Stomach smooth muscle (tissue), 2 donors: ENCODE measurements around the gene MPZL3.

Experiments
- H3K27ac ChIP-seq: one replicate; pipeline ENCODE4 v1.7.0; 2013; ENCODE audit warnings: mild to moderate bottlenecking, low read length, inconsistent platforms
- H3K27me3 ChIP-seq, 2 donors: one replicate each; pipeline ENCODE4 v1.7.0; 2013; ENCODE audit warnings: low read length in 2 of 2; ENCODE audit not compliant: insufficient read depth in 2 of 2, control insufficient read depth in 1 of 2
- H3K36me3 ChIP-seq, 2 donors: one replicate each; pipeline ENCODE4 v1.7.0; 2013; ENCODE audit warnings: low read length in 2 of 2; ENCODE audit not compliant: control insufficient read depth in 2 of 2, insufficient read depth in 2 of 2
- H3K4me1 ChIP-seq: one replicate; pipeline ENCODE4 v1.7.0; 2013; ENCODE audit warnings: low read length; ENCODE audit not compliant: control insufficient read depth, insufficient read depth
- H3K4me3 ChIP-seq, 2 donors: one replicate each; pipeline ENCODE4 v1.7.0; 2013; ENCODE audit warnings: low read length in 2 of 2
- H3K9ac ChIP-seq, 2 donors: one replicate each; pipeline ENCODE4 v1.7.0; 2013; ENCODE audit warnings: low read length in 2 of 2, mild to moderate bottlenecking in 1 of 2
- H3K9me3 ChIP-seq, 2 donors: one replicate each; pipeline ENCODE4 v1.7.0; 2013; ENCODE audit warnings: low read length in 2 of 2; ENCODE audit not compliant: control insufficient read depth in 2 of 2
- donor health status: healthy.
- donor health status: Pancreatic carcinoma.

MPZL3 gene

DNA sequence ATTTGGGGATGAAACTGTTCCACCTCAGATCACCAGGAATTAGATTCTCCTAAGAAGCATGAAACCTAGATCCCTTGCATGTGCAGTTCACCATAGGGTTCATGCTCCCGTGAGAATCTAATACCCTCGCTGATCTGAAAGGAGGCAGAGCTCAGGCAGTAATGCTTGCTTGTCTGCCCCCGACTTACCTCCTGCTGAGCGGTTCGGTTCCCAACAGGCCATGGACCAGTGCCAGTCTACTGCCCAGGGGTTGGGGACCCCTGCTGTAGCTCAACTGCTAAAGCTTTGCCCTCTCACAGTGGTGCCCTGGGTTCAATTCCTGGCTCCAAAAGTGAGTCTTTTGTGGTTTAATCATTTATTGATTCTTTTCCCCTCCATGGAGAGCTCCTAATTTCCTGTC lies 30.7 kb downstream of the MPZL3 start:
- H3K27me3 ChIP-seq = peaks cover 6 to 16% of the 10 kb centered on the region in 2 donors
- H3K9ac ChIP-seq = no peak overlapping the region

GRCh38 chr11:118219732-118220131 lies 32.4 kb downstream of the MPZL3 start:
- Histone ChIP-seq H3K4me3 (no peak overlapping the region), H3K9me3 (no peaks in the 10 kb centered on the region), H3K9ac (no peak overlapping the region), H3K4me1 (no peaks in the 10 kb centered on the region), H3K27ac (no peak overlapping the region), H3K27me3 (peaks cover 6 to 16% of the 10 kb centered on the region in 2 donors), H3K36me3 (no peaks in the 10 kb centered on the region)

More for the DNA sequence above, 30.7 kb downstream of the MPZL3 start:
- no peaks in the 10 kb centered on the region for H3K9me3 ChIP-seq
- no peak overlapping the region for H3K27ac ChIP-seq
- no peak overlapping the region for H3K4me3 ChIP-seq
- H3K36me3 ChIP-seq = no peaks in the 10 kb centered on the region
- H3K4me1 ChIP-seq = no peaks in the 10 kb centered on the region

- no peaks in the 10 kb centered on the region for H3K9me3 ChIP-seq
- H3K27me3 ChIP-seq = peaks cover 6 to 16% of the 10 kb centered on the region in 2 donors
- H3K27ac ChIP-seq = no peak overlapping the region
- no peak overlapping the region for H3K4me3 ChIP-seq
- no peaks in the 10 kb centered on the region for H3K36me3 ChIP-seq
- H3K4me1 ChIP-seq = no peaks in the 10 kb centered on the region
- no peak overlapping the region for H3K9ac ChIP-seq
These were observed 32.9 kb downstream of the MPZL3 start for GRCh38 chr11:118219244-118219643.

DNA sequence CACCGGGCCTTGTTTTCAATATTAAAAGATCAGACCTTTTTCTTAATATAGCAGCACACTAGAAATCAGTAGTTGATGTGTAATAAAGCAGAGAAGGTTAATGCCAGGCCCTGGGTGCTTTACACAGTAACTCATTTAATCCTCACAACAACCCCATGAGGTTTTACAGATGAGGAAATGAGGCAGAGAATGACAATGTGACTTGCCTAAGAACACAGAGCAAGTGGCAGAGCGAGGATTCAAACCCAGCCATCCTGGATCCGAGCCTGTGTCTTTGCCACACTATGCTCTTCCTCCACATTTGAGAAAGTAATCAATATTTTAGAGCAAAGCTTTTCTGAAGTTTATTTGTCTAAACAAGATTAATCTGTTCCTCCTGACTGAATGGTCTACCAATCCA lies 34.6 kb downstream of the MPZL3 start:
- Histone ChIP-seq H3K27ac (no peak overlapping the region), H3K9ac (no peak overlapping the region), H3K9me3 (no peaks in the 10 kb centered on the region), H3K4me3 (no peak overlapping the region), H3K36me3 (no peaks in the 10 kb centered on the region), H3K4me1 (no peaks in the 10 kb centered on the region), H3K27me3 (peaks cover 11 to 16% of the 10 kb centered on the region in 2 donors)

- no peaks in the 10 kb centered on the region for H3K4me1 ChIP-seq
- H3K9me3 ChIP-seq = no peaks in the 10 kb centered on the region
- H3K36me3 ChIP-seq = no peaks in the 10 kb centered on the region
- peaks cover 8 to 16% of the 10 kb centered on the region in 2 donors for H3K27me3 ChIP-seq
- H3K9ac ChIP-seq = no peak overlapping the region
- H3K27ac ChIP-seq = no peak overlapping the region
- no peak overlapping the region for H3K4me3 ChIP-seq
These were observed 35.3 kb downstream of the MPZL3 start for GRCh38 chr11:118216621-118217481.

DNA sequence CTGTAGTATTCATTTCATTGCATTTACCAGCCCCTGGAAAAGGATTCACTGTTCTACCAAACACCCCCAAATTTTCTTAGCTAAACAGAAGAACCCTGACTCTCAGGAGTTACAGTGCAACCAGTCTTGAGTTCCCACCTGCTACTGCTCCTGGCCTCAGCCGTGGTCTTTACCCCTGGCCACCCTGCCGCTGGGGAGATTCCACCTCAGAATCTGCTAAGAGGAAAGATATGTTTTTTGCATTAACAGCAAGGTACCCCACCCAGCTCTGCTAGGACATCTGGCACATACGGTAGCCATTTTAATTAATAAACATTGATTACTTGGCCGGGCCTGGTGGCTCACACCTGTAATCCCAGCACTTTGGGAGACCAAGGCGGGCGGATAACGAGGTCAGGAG lies 36.4 kb downstream of the MPZL3 start:
- Histone ChIP-seq H3K4me1 (no peaks in the 10 kb centered on the region), H3K27ac (no peak overlapping the region), H3K36me3 (no peaks in the 10 kb centered on the region), H3K9ac (no peak overlapping the region), H3K9me3 (no peaks in the 10 kb centered on the region), H3K4me3 (no peak overlapping the region), H3K27me3 (peaks cover 9 to 13% of the 10 kb centered on the region in 2 donors)

GRCh38 chr11:118215262-118215661 lies 36.9 kb downstream of the MPZL3 start:
- peaks cover 8 to 13% of the 10 kb centered on the region in 2 donors for H3K27me3 ChIP-seq
- H3K36me3 ChIP-seq = no peaks in the 10 kb centered on the region
- H3K9ac ChIP-seq = no peak overlapping the region
- H3K9me3 ChIP-seq = no peaks in the 10 kb centered on the region
- no peak overlapping the region for H3K27ac ChIP-seq
- no peaks in the 10 kb centered on the region for H3K4me1 ChIP-seq
- no peak overlapping the region for H3K4me3 ChIP-seq

DNA sequence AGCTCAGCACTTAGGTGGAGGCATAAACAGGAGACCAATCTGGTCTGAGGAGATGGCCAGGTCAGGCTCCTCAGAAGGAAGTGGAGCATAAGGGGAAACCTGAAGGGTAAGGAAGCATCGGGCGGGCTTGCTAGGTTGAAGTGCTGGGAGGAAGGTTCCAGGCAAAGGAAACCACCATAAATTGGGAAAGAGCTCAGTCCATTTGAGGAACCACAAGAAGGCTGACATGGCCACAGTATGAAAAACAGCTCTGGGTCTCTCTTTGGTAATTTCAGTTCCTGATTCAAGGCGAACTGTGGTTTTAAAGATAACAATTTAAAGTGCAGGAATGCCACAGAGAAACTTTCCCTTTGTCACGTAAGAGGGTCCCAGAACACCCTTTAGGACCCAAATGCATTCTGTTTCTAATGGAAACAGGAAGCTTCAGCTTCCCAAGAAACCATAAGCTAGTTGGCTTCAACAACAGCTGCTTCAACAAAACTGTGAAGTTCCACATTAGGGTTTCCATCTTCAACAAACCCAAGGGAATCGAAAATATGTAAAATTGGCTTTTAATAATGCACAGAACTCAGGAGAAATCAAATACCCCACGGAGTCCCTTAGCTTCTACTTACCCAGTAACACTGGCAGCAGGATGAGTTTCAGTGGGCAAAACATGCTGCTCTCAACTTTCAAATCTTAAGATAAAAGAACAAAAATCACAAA lies 37.8 kb downstream of the MPZL3 start:
- Histone ChIP-seq H3K9me3 (no peaks in the 10 kb centered on the region), H3K36me3 (no peaks in the 10 kb centered on the region), H3K27me3 (peaks cover 8 to 9% of the 10 kb centered on the region in 2 donors), H3K9ac (no peak overlapping the region), H3K27ac (no peak overlapping the region), H3K4me1 (no peaks in the 10 kb centered on the region), H3K4me3 (no peak overlapping the region)

DNA sequence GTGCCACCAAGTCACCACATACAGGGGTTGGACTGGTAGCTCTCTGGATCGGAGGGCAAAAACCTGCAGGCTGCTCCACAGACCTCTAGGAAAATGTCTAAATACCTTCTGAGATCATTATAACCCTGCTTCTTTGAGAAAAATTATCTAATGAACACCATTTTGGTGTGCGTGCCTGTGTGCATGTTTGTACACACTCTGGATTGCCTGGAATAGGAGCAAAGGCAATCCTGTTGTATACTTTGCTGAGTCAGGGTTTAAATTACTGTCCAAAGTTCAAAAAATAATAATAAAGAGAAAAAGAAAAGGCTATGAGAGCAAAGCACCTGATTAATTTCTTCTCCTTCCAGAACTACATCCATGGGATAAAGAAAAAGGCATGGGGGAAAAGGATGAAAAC lies 38.4 kb downstream of the MPZL3 start:
- no peak overlapping the region for H3K27ac ChIP-seq
- H3K4me1 ChIP-seq = no peaks in the 10 kb centered on the region
- no peak overlapping the region for H3K9ac ChIP-seq
- no peak overlapping the region for H3K4me3 ChIP-seq
- H3K36me3 ChIP-seq = no peaks in the 10 kb centered on the region
- H3K27me3 ChIP-seq = peaks cover 8% of the 10 kb centered on the region in 2 donors
- no peaks in the 10 kb centered on the region for H3K9me3 ChIP-seq

DNA sequence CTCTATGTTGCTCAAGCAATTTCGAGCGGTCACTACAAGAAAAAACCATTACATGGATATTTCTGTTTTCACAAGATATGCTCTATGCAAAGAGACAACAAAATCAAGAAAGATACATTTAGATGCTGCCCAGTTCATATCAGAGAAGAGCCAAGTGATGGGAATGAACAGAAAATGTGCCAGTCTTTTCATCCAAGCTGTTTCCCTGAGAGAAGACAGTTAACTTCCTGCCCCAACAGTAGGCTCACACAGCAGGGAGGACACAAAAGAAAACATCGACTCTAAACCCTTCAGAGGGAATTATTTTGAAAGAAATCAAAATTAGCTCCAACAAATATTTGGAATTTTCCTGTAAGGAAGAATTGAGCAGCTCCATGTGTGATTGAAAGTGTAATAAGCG lies 39.0 kb downstream of the MPZL3 start:
- no peak overlapping the region for H3K27ac ChIP-seq

DNA sequence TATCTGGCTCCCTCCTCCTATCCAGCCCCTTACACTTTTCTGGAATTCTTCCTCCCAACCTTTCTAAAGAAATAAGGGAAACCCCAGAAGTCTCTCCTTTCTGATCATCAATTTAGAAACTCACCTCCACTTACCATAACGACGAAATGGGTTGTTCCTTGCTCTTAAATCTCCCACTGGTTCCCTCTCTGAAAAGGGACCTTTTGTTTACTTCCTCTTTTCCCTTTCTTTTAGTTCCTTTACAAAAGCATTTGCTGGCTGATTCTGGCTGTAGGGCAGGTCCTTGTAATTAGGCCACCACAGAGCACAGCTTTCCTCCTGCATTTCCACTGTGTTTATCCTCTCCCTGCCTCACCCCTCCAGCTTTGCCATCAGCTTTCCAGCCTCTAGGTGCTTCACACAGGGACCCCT lies 39.4 kb downstream of the MPZL3 start:
- Histone ChIP-seq H3K36me3 (no peaks in the 10 kb centered on the region), H3K27ac (no peak overlapping the region), H3K9ac (no peak overlapping the region), H3K9me3 (no peaks in the 10 kb centered on the region), H3K4me1 (no peaks in the 10 kb centered on the region), H3K4me3 (no peak overlapping the region), H3K27me3 (peaks cover 6 to 11% of the 10 kb centered on the region in 2 donors)

More for the DNA sequence above, 39.0 kb downstream of the MPZL3 start:
- H3K9me3 ChIP-seq = no peaks in the 10 kb centered on the region
- H3K27me3 ChIP-seq = peaks cover 6 to 8% of the 10 kb centered on the region in 2 donors
- H3K4me1 ChIP-seq = no peaks in the 10 kb centered on the region
- H3K4me3 ChIP-seq = no peak overlapping the region
- no peak overlapping the region for H3K9ac ChIP-seq
- H3K36me3 ChIP-seq = no peaks in the 10 kb centered on the region
